GM21717 (cell line): ENCODE data around the gene ADM5.

Experiments used
- ATAC-seq: cut with Tn5 transposase; IDR thresholded peaks from one replicate; pipeline ENCODE4 v1.9.1; 2021; ENCODE audit warnings: mild to moderate bottlenecking, moderate library complexity; ENCODE audit not compliant: unreplicated experiment

ADM5 gene

GRCh38 chr19:49679771-49680413 is 9.5 kb upstream of the ADM5 start:
- ATAC-seq, result no peak

GRCh38 chr19:49680421-49681351 is 8.7 kb upstream of the ADM5 start:
- no peak for ATAC-seq

- no peak for ATAC-seq
Measured at GRCh38 chr19:49681830-49682229, 7.6 kb upstream of the ADM5 start.

- no peak for ATAC-seq
Measured at GRCh38 chr19:49682274-49682673, 7.1 kb upstream of the ADM5 start.

- no peak for ATAC-seq
Measured at GRCh38 chr19:49683814-49684250, 5.6 kb upstream of the ADM5 start.

DNA sequence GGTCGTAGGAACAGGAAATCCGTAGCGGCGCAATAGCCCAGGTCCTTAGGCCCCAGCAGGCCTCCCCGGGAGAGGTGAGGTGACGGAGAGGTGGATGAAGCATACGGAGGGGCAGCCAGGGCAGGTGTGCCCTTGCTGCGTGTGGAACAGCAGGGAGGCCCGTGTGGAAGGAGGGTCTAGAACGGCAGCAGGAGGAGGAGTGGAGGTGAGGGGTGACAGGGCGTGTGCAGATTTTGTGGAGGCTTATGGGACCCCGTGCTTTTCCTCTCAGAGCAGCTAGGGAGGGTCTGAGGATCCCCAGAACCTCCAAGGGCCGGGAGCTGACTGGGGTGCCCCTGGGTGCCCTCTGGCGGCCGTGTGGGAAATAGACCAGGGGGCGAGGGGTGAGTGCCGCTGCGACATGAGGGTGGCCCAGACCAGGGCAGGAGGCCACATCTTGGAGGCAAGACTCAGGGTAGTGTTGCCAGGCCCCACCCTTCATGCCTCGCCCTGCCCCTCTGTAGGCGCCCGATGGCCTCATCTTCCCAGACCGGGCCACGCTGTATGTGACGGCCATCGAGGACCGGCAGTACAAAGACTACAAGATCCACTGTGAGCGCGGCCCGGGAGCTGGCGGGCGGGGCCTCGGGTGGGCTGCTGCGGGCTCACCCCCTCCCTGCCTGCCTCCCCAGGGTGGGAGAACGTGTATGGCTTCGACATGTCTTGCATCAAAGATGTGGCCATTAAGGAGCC is 5.0 kb upstream of the ADM5 start:
- ATAC-seq, result no peak

GRCh38 chr19:49684983-49685553 is 4.3 kb upstream of the ADM5 start:
- ATAC-seq, result no peak

- no peak for ATAC-seq
Measured at GRCh38 chr19:49685845-49686332, 3.5 kb upstream of the ADM5 start.

DNA sequence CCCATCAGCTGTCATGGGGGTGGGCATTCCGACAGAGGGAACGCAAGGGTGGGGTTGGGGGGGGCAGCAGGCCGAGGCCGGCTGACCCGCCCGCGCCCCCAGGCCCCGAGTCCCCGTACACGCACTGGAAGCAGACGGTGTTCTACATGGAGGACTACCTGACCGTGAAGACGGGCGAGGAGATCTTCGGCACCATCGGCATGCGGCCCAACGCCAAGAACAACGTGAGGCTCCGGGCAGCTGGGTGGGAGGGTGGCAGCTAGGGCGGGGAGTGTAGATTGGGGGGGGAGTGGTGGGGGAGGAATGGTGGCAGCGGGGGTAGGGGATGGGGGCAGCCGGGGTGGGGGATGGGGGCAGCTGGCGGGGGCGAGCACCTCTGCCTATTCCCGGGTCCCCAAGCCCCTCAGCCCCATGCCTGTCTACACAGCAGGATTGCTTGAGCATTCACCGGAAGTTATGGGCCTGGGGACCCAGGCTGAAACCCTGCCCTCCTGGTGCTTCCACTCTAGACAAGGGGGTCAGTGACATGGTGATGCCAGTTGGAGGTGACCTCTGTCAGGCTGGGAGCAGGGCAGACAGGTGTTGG is 2.8 kb upstream of the ADM5 start:
- ATAC-seq, result no peak

DNA sequence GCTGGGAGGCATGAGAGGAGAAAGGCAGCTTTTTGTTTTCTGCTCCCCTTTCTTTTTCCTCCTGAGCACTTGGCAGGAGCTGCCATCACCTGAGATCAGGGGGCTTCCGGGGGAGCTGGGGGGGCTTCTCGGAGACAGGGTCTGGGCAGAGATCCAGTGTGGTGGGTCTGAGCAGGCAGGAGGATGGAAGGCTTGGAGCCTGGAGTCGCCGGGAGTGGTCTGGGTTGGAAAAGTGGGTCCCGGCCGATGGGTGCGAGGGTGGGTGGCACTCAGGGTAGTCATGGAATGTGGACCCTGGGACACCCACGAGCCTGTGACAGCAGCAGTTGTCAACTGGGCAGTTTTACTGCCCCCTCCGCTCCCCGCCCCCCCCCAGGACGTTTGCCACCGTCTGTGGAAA is 2.2 kb upstream of the ADM5 start:
- ATAC-seq, result no peak

- ATAC-seq, result no peak
Measured at GRCh38 chr19:49687566-49688316, 1.7 kb upstream of the ADM5 start.

GRCh38 chr19:49688531-49689132 is 762 bp upstream of the ADM5 start:
- ATAC-seq, result no peak

DNA sequence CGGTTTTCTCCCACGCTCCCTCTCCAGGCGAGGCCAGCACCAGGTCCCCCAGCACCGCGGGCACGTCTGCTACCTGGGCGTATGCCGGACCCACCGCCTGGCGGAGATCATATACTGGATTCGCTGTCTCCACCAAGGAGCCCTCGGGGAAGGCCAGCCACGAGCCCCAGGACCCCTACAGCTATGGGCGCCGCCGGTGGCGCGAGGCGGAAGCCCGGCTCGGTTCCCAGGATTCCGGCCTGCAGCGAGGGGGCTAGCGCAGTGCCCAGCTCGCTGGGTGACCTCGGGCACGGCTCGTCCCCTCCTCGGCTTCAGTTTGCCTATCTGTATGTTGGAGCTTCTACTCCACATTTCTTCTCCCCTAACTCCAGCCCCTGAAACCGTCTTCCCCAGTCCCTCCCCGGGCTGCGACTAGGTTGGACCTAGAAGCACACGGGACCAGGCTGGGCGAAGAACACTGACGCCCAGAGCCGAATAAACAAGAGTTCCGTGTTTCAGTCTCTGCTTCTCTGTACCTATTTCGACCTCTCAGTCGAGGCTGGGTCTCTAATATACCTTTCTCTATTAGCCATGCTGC is 773 bp downstream of the ADM5 start:
- no peak for ATAC-seq

DNA sequence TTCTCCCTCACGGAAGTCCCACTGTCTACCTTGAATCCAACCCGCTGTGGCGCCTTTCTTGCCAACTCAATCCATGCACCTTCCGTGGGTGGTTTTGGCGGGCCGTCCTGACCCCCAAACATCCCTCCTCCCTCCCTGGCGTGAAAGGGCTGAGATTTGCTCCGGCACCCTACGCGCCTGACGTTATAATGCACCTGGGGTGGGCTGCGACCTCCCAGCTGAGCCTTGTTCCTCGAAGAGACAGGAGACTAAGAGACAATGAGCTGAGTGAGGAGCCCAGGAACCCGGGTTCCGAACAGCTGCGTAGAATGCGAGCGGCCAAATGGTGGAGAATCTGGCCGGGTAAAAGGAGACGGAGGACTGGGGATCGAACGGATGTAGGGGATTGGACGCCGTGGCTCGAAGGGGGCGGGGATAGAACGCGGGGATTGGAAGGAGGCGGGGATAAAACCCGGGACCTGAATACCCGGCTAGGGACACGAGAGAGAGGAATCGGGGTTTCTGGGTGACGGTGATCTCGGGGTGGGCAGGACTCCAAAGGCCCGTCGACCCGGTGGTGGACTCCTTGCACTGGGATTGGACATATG is 1.4 kb downstream of the ADM5 start, which contains the start of gene CPT1C:
TSS of gene CPT1C (plus strand) at position 461 of the 587 bp plus-strand sequence. CDS start 1,137 bp downstream, outside the sequence.
- no peak for ATAC-seq

- no peak for ATAC-seq
Measured at GRCh38 chr19:49691243-49692146, 2.1 kb downstream of the ADM5 start.

GRCh38 chr19:49692147-49692506 is 2.7 kb downstream of the ADM5 start:
- ATAC-seq, result no peak

GRCh38 chr19:49696115-49696514 is 6.7 kb downstream of the ADM5 start:
- ATAC-seq, result no peak

DNA sequence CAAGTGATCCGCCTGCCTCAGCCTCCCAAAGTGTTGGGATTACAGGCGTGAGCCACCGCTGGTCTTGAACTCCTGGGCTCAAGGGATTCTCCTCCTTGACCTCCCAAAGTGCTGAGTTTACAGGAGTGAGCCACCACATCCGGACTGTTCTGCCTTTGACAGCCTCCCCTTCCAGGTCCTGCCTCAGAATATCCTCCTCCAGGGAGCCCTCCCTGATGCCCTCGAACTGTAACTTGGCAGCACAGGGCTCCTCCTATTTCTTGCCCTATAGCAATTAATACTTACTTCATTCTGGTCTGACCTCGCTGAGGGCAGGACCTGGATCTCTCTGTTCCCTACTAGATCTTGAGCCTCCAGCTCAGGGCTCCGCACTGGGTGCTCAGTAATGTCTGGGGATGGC is 7.5 kb downstream of the ADM5 start:
- ATAC-seq, result no peak
